ENCODE results near the gene PLEKHA1.

The PLEKHA1 gene

GRCh38 chr10:122346326-122346950, 28.1 kb upstream of the PLEKHA1 start:
- no peaks in the 10 kb centered on the region for H3K9me2 ChIP-seq (replicated peaks; ENCODE audit: insufficient read depth, low read length)
- H3K79me2 ChIP-seq (ENCODE audit: insufficient read depth, low read length) = no peaks in the 10 kb centered on the region
- no peak for TF ChIP-seq EZH2phosphoT487 (conservative IDR thresholded peaks at IDR 0.05; ENCODE audit: low read length)
- TF ChIP-seq, protein P1, sequence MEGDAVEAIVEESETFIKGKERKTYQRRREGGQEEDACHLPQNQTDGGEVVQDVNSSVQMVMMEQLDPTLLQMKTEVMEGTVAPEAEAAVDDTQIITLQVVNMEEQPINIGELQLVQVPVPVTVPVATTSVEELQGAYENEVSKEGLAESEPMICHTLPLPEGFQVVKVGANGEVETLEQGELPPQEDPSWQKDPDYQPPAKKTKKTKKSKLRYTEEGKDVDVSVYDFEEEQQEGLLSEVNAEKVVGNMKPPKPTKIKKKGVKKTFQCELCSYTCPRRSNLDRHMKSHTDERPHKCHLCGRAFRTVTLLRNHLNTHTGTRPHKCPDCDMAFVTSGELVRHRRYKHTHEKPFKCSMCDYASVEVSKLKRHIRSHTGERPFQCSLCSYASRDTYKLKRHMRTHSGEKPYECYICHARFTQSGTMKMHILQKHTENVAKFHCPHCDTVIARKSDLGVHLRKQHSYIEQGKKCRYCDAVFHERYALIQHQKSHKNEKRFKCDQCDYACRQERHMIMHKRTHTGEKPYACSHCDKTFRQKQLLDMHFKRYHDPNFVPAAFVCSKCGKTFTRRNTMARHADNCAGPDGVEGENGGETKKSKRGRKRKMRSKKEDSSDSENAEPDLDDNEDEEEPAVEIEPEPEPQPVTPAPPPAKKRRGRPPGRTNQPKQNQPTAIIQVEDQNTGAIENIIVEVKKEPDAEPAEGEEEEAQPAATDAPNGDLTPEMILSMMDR (IDR thresholded peaks at IDR 0.05; ENCODE audit: insufficient read depth, low read length, poor library complexity, severe bottlenecking) = no peak
- no peak overlapping the region for H2AFZ ChIP-seq (ENCODE audit: low read depth, low read length, severe bottlenecking)
- no peak overlapping the region for H3K4me2 ChIP-seq (ENCODE audit: low read depth, low read length, poor library complexity, severe bottlenecking)
- H3K4me3 ChIP-seq (ENCODE audit: insufficient read depth, low read length, poor library complexity, severe bottlenecking) = no peak overlapping the region
- H3F3A ChIP-seq (ENCODE audit: insufficient read depth) = no peaks in the 10 kb centered on the region
- H3K36me3 ChIP-seq (ENCODE audit: low read length) = no peaks in the 10 kb centered on the region
- no peak overlapping the region for H3K27ac ChIP-seq (ENCODE audit: low read depth, low read length)
- H3K27me3 ChIP-seq (ENCODE audit: low read length) = no peaks in the 10 kb centered on the region
- no peaks in the 10 kb centered on the region for H4K20me1 ChIP-seq (ENCODE audit: low read depth, low read length)
- H3K9me3 ChIP-seq (ENCODE audit: insufficient read depth, low read length) = no peaks in the 10 kb centered on the region
- no peak overlapping the region for H3K9ac ChIP-seq (ENCODE audit: low read length)

GRCh38 chr10:122347170-122347841, 27.2 kb upstream of the PLEKHA1 start:
- no peaks in the 10 kb centered on the region for H3K9me2 ChIP-seq (replicated peaks; ENCODE audit: insufficient read depth, low read length)
- no peaks in the 10 kb centered on the region for H3K79me2 ChIP-seq (ENCODE audit: insufficient read depth, low read length)
- H3K4me3 ChIP-seq (ENCODE audit: insufficient read depth, low read length, poor library complexity, severe bottlenecking) = no peak overlapping the region
- H2AFZ ChIP-seq (ENCODE audit: low read depth, low read length, severe bottlenecking) = no peak overlapping the region
- H3K9ac ChIP-seq (ENCODE audit: low read length) = no peak overlapping the region
- no peaks in the 10 kb centered on the region for H3F3A ChIP-seq (ENCODE audit: insufficient read depth)
- TF ChIP-seq, protein P1 (IDR thresholded peaks at IDR 0.05; ENCODE audit: insufficient read depth, low read length, poor library complexity, severe bottlenecking) = no peak
- TF ChIP-seq EZH2phosphoT487 (conservative IDR thresholded peaks at IDR 0.05; ENCODE audit: low read length) = no peak
- no peak overlapping the region for H3K27ac ChIP-seq (ENCODE audit: low read depth, low read length)
- H4K20me1 ChIP-seq (ENCODE audit: low read depth, low read length) = no peaks in the 10 kb centered on the region
- H3K36me3 ChIP-seq (ENCODE audit: low read length) = no peaks in the 10 kb centered on the region
- no peaks in the 10 kb centered on the region for H3K27me3 ChIP-seq (ENCODE audit: low read length)
- no peak overlapping the region for H3K4me2 ChIP-seq (ENCODE audit: low read depth, low read length, poor library complexity, severe bottlenecking)
- no peaks in the 10 kb centered on the region for H3K9me3 ChIP-seq (ENCODE audit: insufficient read depth, low read length)

DNA sequence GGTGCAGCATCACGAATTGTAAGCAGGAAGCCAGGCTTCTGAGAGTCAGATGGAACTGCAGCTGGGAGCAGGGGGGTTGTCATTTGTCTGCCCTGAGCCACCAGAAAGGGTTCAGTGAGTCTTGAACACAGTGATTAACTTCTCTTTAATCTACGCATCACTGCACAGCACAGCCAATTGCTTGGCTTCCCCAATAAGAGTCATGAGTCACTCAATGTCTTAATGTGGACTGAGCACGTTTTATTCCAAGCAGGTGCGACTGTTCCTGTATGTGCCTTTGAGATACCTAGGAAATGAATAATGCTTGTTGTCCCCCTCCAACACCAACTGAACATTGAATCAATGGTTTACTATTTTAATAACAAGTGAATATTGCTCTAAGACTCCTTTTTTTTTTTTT, 26.0 kb upstream of the PLEKHA1 start:
- Histone ChIP-seq H3K36me3 (ENCODE audit: low read length) (no peaks in the 10 kb centered on the region), H2AFZ (ENCODE audit: low read depth, low read length, severe bottlenecking) (no peak overlapping the region), H3K27me3 (ENCODE audit: low read length) (no peaks in the 10 kb centered on the region), H3K9ac (ENCODE audit: low read length) (no peak overlapping the region), H3K27ac (ENCODE audit: low read depth, low read length) (no peak overlapping the region), H3K4me3 (ENCODE audit: insufficient read depth, low read length, poor library complexity, severe bottlenecking) (no peak overlapping the region), H3K9me2 (replicated peaks; ENCODE audit: insufficient read depth, low read length) (no peaks in the 10 kb centered on the region), H3K4me2 (ENCODE audit: low read depth, low read length, poor library complexity, severe bottlenecking) (no peak overlapping the region), H3F3A (ENCODE audit: insufficient read depth) (no peaks in the 10 kb centered on the region), H4K20me1 (ENCODE audit: low read depth, low read length) (no peaks in the 10 kb centered on the region), H3K79me2 (ENCODE audit: insufficient read depth, low read length) (no peaks in the 10 kb centered on the region), H3K9me3 (ENCODE audit: insufficient read depth, low read length) (no peaks in the 10 kb centered on the region)
- TF ChIP-seq, protein P1 (IDR thresholded peaks at IDR 0.05; ENCODE audit: insufficient read depth, low read length, poor library complexity, severe bottlenecking) = no peak
- TF ChIP-seq EZH2phosphoT487 (conservative IDR thresholded peaks at IDR 0.05; ENCODE audit: low read length) = no peak

All from SU-DHL-6 (cell line).